Panc1 (cell line): Measurements from ENCODE around the gene ZNF415. TPM values are rescaled to one million over a fixed set of nuclear protein-coding genes. Genes with fewer than 3 reads are reported as not detected.

Source experiments
- ATAC-seq: fragments of 200-7000 bp; cut with Tn5 transposase; 2 replicates; pipeline ENCODE4 v1.9.1; 2020; ENCODE audit warnings: mild to moderate bottlenecking, moderate library complexity
- BruUV-seq: library from RNA; stranded (reverse); fragments of 400-500 nt; replicated peaks from 2 replicates; lab custom pipeline; 2021; lab: Mats Ljungman, UMichigan
- CTCF ChIA-PET: fragments of 300-600 bp; sonication (Branson Sonifier 250); formaldehyde crosslinking; loops from one replicate; lab custom pipeline; 2022; ENCODE audit warnings: antibody characterized with exemption; lab: Charles Lee
- POLR2A ChIA-PET: fragments of 300-600 bp; sonication (Branson Sonifier 250); formaldehyde crosslinking; loops from one replicate; lab custom pipeline; 2022; ENCODE audit warnings: antibody characterized with exemption; lab: Charles Lee
- DNase-seq: peaks from one replicate; pipeline ENCODE4 v3.0.0-alpha.2; 2010; ENCODE audit warnings: low read depth, low spot score
- H3K27ac ChIP-seq: 2 replicates; pipeline ENCODE4 v1.5.1; 2011; ENCODE audit warnings: mild to moderate bottlenecking, low read length, inconsistent platforms
- H3K27me3 ChIP-seq: fragments of 200-500 bp; sonication (Bioruptor generic); 2 replicates; pipeline ENCODE4 v1.6.0; 2014; ENCODE audit warnings: low read length, inconsistent platforms; ENCODE audit not compliant: control insufficient read depth, insufficient read depth
- H3K36me3 ChIP-seq: fragments of 200-500 bp; sonication (Bioruptor generic); 2 replicates; pipeline ENCODE4 v1.5.1; 2014; ENCODE audit warnings: inconsistent platforms, mild to moderate bottlenecking, low read length, moderate library complexity; ENCODE audit not compliant: control insufficient read depth, insufficient read depth
- H3K4me1 ChIP-seq: 2 replicates; pipeline ENCODE4 v1.5.1; 2011; ENCODE audit warnings: inconsistent platforms, mild to moderate bottlenecking, low read length, moderate library complexity; ENCODE audit not compliant: control insufficient read depth, insufficient read depth
- H3K4me3 ChIP-seq, 2 experiments: 2 replicates each; pipeline ENCODE4 v1.5.1; 2011 to 2012; ENCODE audit warnings: low read depth in 2 of 2, low read length in 2 of 2, mild to moderate bottlenecking in 2 of 2, inconsistent platforms in 1 of 2, moderate library complexity in 1 of 2
- H3K9me3 ChIP-seq: fragments of 200-500 bp; sonication (Bioruptor generic); 2 replicates; pipeline ENCODE4 v1.5.1; 2014; ENCODE audit warnings: low read depth, mild to moderate bottlenecking, inconsistent platforms, low read length, moderate library complexity; ENCODE audit not compliant: control insufficient read depth, insufficient read depth
- POLR2AphosphoS5 ChIP-seq: IDR thresholded peaks from 2 replicates; pipeline ENCODE4 v1.6.1; 2012; ENCODE audit warnings: mild to moderate bottlenecking, low read depth, low read length, moderate library complexity
- SIN3A ChIP-seq: IDR thresholded peaks from 2 replicates; pipeline ENCODE4 v1.6.1; 2012; ENCODE audit warnings: low read depth, mild to moderate bottlenecking, low read length, moderate library complexity, borderline replicate concordance; ENCODE audit not compliant: insufficient read depth
- TCF7L2 ChIP-seq: IDR thresholded peaks from 2 replicates; pipeline ENCODE4 v1.6.1; 2011; ENCODE audit warnings: mild to moderate bottlenecking, low read depth, low read length, inconsistent platforms
- in situ Hi-C: cut with HindIII; loops from 2 replicates; pipeline ENCODE4 v1.10.0; 2016; ENCODE audit warnings: low sequenced_read_pairs, low pct_unique_long_range_greater_than_20kb
- intact Hi-C: fragments of 100-400 bp; cut with micrococcal nuclease; formaldehyde crosslinking; loops from one replicate; pipeline ENCODE4 v1.10.0; 2022; ENCODE audit not compliant: unreplicated experiment
- total RNA-seq: library from RNA; stranded (reverse); gene quantifications from one replicate; pipeline ENCODE4 v1.2.1, GENCODE V29; 2021; ENCODE audit not compliant: unreplicated experiment
- TF ChIP-seq, protein P1 (sequence below): fragments of 450-650 bp; IDR thresholded peaks from 2 replicates; pipeline ENCODE4 v1.5.1; 2017; ENCODE audit warnings: mild to moderate bottlenecking
- TF ChIP-seq, protein P2 (sequence below), 2 experiments: IDR thresholded peaks; 2 replicates each; pipeline ENCODE4 v1.6.1; 2011 to 2012; ENCODE audit warnings: low read depth in 2 of 2, control low read depth in 1 of 2, low read length in 1 of 2, mild to moderate bottlenecking in 1 of 2, moderate library complexity in 1 of 2; ENCODE audit not compliant: insufficient read depth in 1 of 2

The ZNF415 gene
- total RNA-seq, 1 experiment from 2014 or later = not detected

DNA sequence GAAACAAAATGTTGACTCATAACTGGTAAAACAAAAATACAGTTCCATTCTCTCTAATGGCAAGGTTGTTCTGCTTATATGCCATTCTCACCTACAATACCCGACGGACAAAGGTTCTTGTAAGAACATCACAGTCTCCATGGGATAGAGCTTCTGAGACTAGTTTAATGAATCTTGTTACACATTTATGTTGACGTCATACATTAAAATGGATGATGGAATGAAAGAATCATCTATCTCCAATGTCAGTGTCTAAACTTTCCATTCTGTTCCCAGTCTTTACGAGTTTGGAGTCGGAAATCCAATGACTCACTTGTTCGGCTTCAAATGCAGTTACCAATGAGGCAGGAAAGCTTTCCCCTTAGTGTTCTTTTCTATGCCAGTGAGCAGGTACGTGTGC is 47.2 kb downstream of the ZNF415 start:
- POLR2A ChIA-PET = interaction anchor here (0.8 kb wide), 1 partner anchor 24 kb away, joined by 3 read pairs; no protein-coding TSS in a partner anchor
- intact Hi-C loops = no loop called here

DNA sequence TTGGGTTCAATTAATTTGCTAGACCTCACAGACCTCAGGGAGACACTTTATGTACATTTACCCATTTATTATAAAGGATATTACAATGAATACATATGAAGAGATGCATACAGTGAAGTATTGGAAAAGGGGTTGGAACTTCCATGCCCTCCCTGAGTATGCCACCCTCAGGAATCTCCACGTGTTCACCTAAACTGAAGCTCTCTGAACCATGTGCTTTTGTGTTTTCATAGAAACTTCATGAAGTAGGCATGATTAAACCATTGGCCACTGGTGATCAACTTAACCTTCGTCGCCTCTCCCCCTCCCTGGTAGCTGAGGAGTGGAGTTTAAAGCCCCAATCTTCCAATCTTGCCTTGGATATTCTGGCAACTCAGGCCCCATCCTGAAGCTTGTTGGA is 49.8 kb downstream of the ZNF415 start:
- ChIA-PET CTCF (no interaction called here), POLR2A (no interaction called here)
- peaks cover 4% of the 10 kb centered on the region; the same call in 1 of the 2 replicates for H3K9me3 ChIP-seq
- BruUV-seq = no TSS peak
- no peak overlapping the region for H3K27ac ChIP-seq
- ATAC-seq (no peak), DNase-seq (no peak)
- intact Hi-C loops (no loop called here), in situ Hi-C loops (no loop called here)
- no peaks in the 10 kb centered on the region for H3K4me1 ChIP-seq
- H3K4me3 ChIP-seq = no peak overlapping the region
- peaks cover 4% of the 10 kb centered on the region; the same call in 1 of the 2 replicates for H3K36me3 ChIP-seq
- no peaks in the 10 kb centered on the region for H3K27me3 ChIP-seq
- TF ChIP-seq TCF7L2 = no peak
- TF ChIP-seq POLR2AphosphoS5 = no peak
- TF ChIP-seq, protein P1, sequence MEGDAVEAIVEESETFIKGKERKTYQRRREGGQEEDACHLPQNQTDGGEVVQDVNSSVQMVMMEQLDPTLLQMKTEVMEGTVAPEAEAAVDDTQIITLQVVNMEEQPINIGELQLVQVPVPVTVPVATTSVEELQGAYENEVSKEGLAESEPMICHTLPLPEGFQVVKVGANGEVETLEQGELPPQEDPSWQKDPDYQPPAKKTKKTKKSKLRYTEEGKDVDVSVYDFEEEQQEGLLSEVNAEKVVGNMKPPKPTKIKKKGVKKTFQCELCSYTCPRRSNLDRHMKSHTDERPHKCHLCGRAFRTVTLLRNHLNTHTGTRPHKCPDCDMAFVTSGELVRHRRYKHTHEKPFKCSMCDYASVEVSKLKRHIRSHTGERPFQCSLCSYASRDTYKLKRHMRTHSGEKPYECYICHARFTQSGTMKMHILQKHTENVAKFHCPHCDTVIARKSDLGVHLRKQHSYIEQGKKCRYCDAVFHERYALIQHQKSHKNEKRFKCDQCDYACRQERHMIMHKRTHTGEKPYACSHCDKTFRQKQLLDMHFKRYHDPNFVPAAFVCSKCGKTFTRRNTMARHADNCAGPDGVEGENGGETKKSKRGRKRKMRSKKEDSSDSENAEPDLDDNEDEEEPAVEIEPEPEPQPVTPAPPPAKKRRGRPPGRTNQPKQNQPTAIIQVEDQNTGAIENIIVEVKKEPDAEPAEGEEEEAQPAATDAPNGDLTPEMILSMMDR = no peak
- TF ChIP-seq, protein P2, sequence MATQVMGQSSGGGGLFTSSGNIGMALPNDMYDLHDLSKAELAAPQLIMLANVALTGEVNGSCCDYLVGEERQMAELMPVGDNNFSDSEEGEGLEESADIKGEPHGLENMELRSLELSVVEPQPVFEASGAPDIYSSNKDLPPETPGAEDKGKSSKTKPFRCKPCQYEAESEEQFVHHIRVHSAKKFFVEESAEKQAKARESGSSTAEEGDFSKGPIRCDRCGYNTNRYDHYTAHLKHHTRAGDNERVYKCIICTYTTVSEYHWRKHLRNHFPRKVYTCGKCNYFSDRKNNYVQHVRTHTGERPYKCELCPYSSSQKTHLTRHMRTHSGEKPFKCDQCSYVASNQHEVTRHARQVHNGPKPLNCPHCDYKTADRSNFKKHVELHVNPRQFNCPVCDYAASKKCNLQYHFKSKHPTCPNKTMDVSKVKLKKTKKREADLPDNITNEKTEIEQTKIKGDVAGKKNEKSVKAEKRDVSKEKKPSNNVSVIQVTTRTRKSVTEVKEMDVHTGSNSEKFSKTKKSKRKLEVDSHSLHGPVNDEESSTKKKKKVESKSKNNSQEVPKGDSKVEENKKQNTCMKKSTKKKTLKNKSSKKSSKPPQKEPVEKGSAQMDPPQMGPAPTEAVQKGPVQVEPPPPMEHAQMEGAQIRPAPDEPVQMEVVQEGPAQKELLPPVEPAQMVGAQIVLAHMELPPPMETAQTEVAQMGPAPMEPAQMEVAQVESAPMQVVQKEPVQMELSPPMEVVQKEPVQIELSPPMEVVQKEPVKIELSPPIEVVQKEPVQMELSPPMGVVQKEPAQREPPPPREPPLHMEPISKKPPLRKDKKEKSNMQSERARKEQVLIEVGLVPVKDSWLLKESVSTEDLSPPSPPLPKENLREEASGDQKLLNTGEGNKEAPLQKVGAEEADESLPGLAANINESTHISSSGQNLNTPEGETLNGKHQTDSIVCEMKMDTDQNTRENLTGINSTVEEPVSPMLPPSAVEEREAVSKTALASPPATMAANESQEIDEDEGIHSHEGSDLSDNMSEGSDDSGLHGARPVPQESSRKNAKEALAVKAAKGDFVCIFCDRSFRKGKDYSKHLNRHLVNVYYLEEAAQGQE (IDR thresholded peaks at IDR 0.05; ENCODE audit: insufficient read depth in 1 of 2, low read depth in 2 of 2, low read length in 1 of 2) = no peak
- no peak for TF ChIP-seq SIN3A

More for the DNA sequence above, 47.2 kb downstream of the ZNF415 start:
- BruUV-seq = no TSS peak
- ATAC-seq (no peak), DNase-seq (no peak)
- Histone ChIP-seq H3K27me3 (no peaks in the 10 kb centered on the region), H3K36me3 (peaks cover 4% of the 10 kb centered on the region), H3K4me3 (no peak overlapping the region), H3K27ac (no peak overlapping the region), H3K4me1 (no peaks in the 10 kb centered on the region), H3K9me3 (peaks cover 4% of the 10 kb centered on the region; the same call in 1 of the 2 replicates)
- CTCF ChIA-PET = no interaction called here
- TF ChIP-seq, protein P2 (IDR thresholded peaks at IDR 0.05; ENCODE audit: insufficient read depth in 1 of 2, low read depth in 2 of 2, low read length in 1 of 2) = no peak
- TF ChIP-seq, protein P1 = no peak
- TF ChIP-seq POLR2AphosphoS5 (no peak), TCF7L2 (no peak), SIN3A (no peak)
- in situ Hi-C loops = no loop called here
